GM12878 (cell line): Measurements from ENCODE around the gene TEX10. TPM values are rescaled to one million over a fixed set of nuclear protein-coding genes. Genes with fewer than 3 reads are reported as not detected.

Source experiments
- ATAC-seq: fragments of 200-7000 bp; cut with Tn5 transposase; 3 replicates; pipeline ENCODE4 v1.9.1; 2020; ENCODE audit warnings: mild to moderate bottlenecking, moderate library complexity
- BruUV-seq: library from RNA; stranded (reverse); fragments of 400-500 nt; replicated peaks from 2 replicates; lab custom pipeline; 2021; lab: Mats Ljungman, UMichigan
- CTCF ChIA-PET: fragments of 300-600 bp; sonication (Branson Sonifier 250); formaldehyde crosslinking; extraction: SDS; loops from one replicate; lab custom pipeline; 2021; ENCODE audit warnings: inconsistent platforms; lab: Yijun Ruan, JAX
- POLR2A ChIA-PET: fragments of 350-600 bp; formaldehyde crosslinking; extraction: SDS; loops from one replicate; lab custom pipeline; 2021; ENCODE audit warnings: inconsistent platforms; lab: Charles Lee
- RAD21 ChIA-PET: fragments of 300-600 bp; sonication (Branson Sonifier 250); formaldehyde crosslinking; loops from one replicate; lab custom pipeline; 2023; ENCODE audit warnings: antibody characterized with exemption; ENCODE audit not compliant: unreplicated experiment; lab: Charles Lee
- SMC1A ChIA-PET: fragments of 300-600 bp; sonication (Branson Sonifier 250); formaldehyde crosslinking; loops from one replicate; lab custom pipeline; 2023; ENCODE audit not compliant: unreplicated experiment, uncharacterized antibody; lab: Charles Lee
- DNase-seq: peaks from one replicate; pipeline ENCODE4 v3.0.0-alpha.2; 2011; ENCODE audit warnings: low read depth, low spot score
- FAIRE-seq: peaks from 3 replicates; lab custom pipeline; 2011; peaks lifted over from hg19 to GRCh38; lab: Jason Lieb, UNC
- H2AFZ ChIP-seq: 2 replicates; pipeline ENCODE4 v1.6.0; 2011; ENCODE audit warnings: low read depth, low read length, control low read depth; ENCODE audit not compliant: control insufficient read depth
- H3K27ac ChIP-seq: 2 replicates; pipeline ENCODE4 v1.5.1; 2011; ENCODE audit warnings: control low read depth; ENCODE audit not compliant: control insufficient read depth, insufficient read depth
- H3K27me3 ChIP-seq, 2 experiments: replicated peaks in 1 of 2; 2 replicates each; pipeline versions ENCODE4 v1.6.0 to v1.6.1; 2011; ENCODE audit warnings: low read length in 1 of 2; ENCODE audit not compliant: control insufficient read depth in 2 of 2, insufficient read depth in 2 of 2
- H3K36me3 ChIP-seq, 2 experiments: 2 replicates each; pipeline ENCODE4 v1.5.1; 2011; ENCODE audit warnings: low read length in 1 of 2; ENCODE audit not compliant: control insufficient read depth in 2 of 2, insufficient read depth in 2 of 2
- H3K4me1 ChIP-seq: 2 replicates; pipeline ENCODE4 v1.6.1; 2011; ENCODE audit warnings: mild to moderate bottlenecking, low read length, moderate library complexity, mixed read lengths; ENCODE audit not compliant: control insufficient read depth, insufficient read depth
- H3K4me2 ChIP-seq: 2 replicates; pipeline ENCODE4 v1.6.0; 2011; ENCODE audit warnings: control low read depth; ENCODE audit not compliant: control insufficient read depth, insufficient read depth
- H3K4me3 ChIP-seq: fragments of 200-600 bp; sonication (generic); 2 replicates; pipeline ENCODE4 v1.5.1; 2016
- H3K79me2 ChIP-seq: 2 replicates; pipeline ENCODE4 v1.6.0; 2011; ENCODE audit warnings: low read length; ENCODE audit not compliant: control insufficient read depth, insufficient read depth
- H3K9ac ChIP-seq: 2 replicates; pipeline ENCODE4 v1.8.0; 2011; ENCODE audit warnings: low read length, control low read depth, mixed read lengths; ENCODE audit not compliant: control insufficient read depth, insufficient read depth
- H3K9me3 ChIP-seq: replicated peaks from 3 replicates; pipeline ENCODE4 v1.5.1; 2011; ENCODE audit warnings: mild to moderate bottlenecking, low read length; ENCODE audit not compliant: control insufficient read depth, insufficient read depth
- H4K20me1 ChIP-seq: 2 replicates; pipeline ENCODE4 v1.6.0; 2011; ENCODE audit not compliant: control insufficient read depth, insufficient read depth
- CBX3 ChIP-seq: fragments of 200-600 bp; sonication (generic); IDR thresholded peaks from 2 replicates; pipeline ENCODE4 v1.6.1; 2016; ENCODE audit warnings: low read depth, borderline replicate concordance
- MTA3 ChIP-seq: IDR thresholded peaks from 2 replicates; pipeline ENCODE4 v1.6.1; 2012; ENCODE audit warnings: low read length, inconsistent platforms, borderline replicate concordance
- MYB ChIP-seq: fragments of 150-350 bp; IDR thresholded peaks from 2 replicates; pipeline ENCODE4 v1.6.1; 2014; ENCODE audit warnings: mild to moderate bottlenecking, low read depth, low read length, borderline replicate concordance
- RELA ChIP-seq: fragments of 450-650 bp; IDR thresholded peaks from 2 replicates; pipeline ENCODE4 v1.8.0; 2014; ENCODE audit warnings: borderline replicate concordance; ENCODE audit not compliant: partially characterized antibody
- ZZZ3 ChIP-seq: IDR thresholded peaks from 2 replicates; pipeline ENCODE4 v1.6.1; 2011; ENCODE audit warnings: low read depth; ENCODE audit not compliant: control insufficient read depth, insufficient read length
- WGBS: methylation state at CpG from one replicate; pipeline ENCODE4 v1.1.6; 2016; ENCODE audit warnings: low lambda C conversion rate; ENCODE audit not compliant: insufficient replicate concordance, insufficient coverage; ENCODE audit errors: missing lambda C conversion rate; 5-methylcytosine and 5-hydroxymethylcytosine counted together
- in situ Hi-C: fragments of 300-500 bp; cut with MboI; formaldehyde crosslinking; loops from 9 replicates; pipeline ENCODE4 v1.14.3; 2018; ENCODE audit warnings: mixed read lengths
- intact Hi-C: fragments of 100-400 bp; cut with micrococcal nuclease; formaldehyde crosslinking; loops from one replicate; pipeline ENCODE4 v1.14.2; 2022; ENCODE audit not compliant: unreplicated experiment
- polyA plus RNA-seq, 11 experiments: library from polyadenylated mRNA; depleted of rRNA in 4 of 11; unstranded in 6 of 11; stranded (reverse) in 5 of 11; fragments of >200 nt; fragmentation: Nextera tagmentation in 4 of 11; fragmentation: Illumina TruSeq in 1 of 11; extraction: Ambion mirVana in 4 of 11; extraction: Trizol in 1 of 11; gene quantifications; 1 replicate in 1 of 11; 2 replicates in 10 of 11; pipeline versions ENCODE4 v1.2.1 to v1.2.3, GENCODE V29; 2011 to 2016; ENCODE audit warnings: inconsistent platforms in 2 of 11, missing spikeins in 2 of 11, low read depth in 1 of 11
- total RNA-seq, 4 experiments: library from RNA; depleted of rRNA in 3 of 4; stranded (reverse); fragments of >200 nt in 3 of 4; fragmentation: Illumina TruSeq in 1 of 4; extraction: Trizol in 1 of 4; gene quantifications; 2 replicates each; pipeline versions ENCODE4 v1.2.1 to v1.2.3, GENCODE V29; 2013 to 2021
- TF ChIP-seq, protein P1 (sequence below): IDR thresholded peaks from 2 replicates; pipeline ENCODE4 v1.6.1; 2012; ENCODE audit warnings: low read depth, low read length, improper control_type of control experiment
- TF ChIP-seq, protein P2 (sequence below): fragments of 450-650 bp; IDR thresholded peaks from 2 replicates; pipeline ENCODE4 v1.6.1; 2014; ENCODE audit warnings: mild to moderate bottlenecking
- TF ChIP-seq, protein P3 (sequence below): IDR thresholded peaks from 2 replicates; pipeline ENCODE4 v1.6.1; 2012; ENCODE audit warnings: improper control_type of control experiment, low read depth, low read length; ENCODE audit not compliant: insufficient replicate concordance

TEX10 gene
- total and polyA plus RNA-seq, 10 of the 15 experiments (the other 5 are each of a cell fraction or from before 2014, with no cell fraction given) = 17.4 to 46.6 (median 36.2) TPM

DNA sequence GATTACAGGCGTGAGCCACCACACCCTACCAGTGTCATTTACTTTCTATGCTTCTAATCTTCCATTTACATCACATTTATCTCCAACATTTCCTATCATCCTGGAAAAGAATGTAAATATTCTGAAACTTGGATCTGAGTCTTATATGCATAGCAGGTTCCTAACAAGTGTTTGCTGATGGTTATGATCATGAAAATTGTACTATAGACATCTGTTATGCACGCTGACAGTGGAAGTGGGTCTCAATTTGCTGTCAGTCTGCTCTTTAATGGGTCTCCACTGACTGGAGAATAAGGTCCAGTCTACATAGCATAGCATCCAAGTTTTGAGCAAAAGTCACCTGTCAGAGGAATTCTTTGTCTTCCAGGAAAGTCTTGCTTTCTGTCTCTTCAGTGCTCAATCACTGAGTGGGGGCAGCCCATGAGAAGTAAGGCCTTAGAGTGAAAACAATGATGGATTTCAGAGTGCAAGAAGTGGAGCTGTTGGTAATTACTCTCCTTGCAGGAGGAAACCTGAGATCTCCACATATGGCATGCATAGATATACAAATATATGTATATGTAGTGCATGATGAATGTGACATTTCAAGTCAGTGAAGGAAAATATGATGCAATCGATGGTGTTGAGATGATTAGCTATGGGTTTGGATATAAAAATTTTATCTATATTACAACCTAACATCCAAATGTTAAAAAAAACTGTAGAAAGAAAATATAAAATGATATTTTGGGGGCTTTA lies 45.0 kb upstream of the TEX10 start:
- intact Hi-C loops = no loop called here
- ChIA-PET CTCF (interaction anchor here (0.7 to 1.1 kb wide), 2 partner anchors 13 to 40 kb away, joined by 3 read pairs; no protein-coding TSS in a partner anchor), SMC1A (interaction anchor here (1.6 kb wide), 2 partner anchors 9 to 11 kb away, joined by 4 to 7 read pairs; no protein-coding TSS in a partner anchor), POLR2A (no interaction called here), RAD21 (no interaction called here)
- DNase-seq = no peak
- 44% methylated on average over 3 of the region's 3 CpGs for WGBS
- FAIRE-seq = no peak
- no peaks in the 10 kb centered on the region for H3K4me1 ChIP-seq
- in situ Hi-C loops = no loop called here
- no peak overlapping the region for H3K9ac ChIP-seq
- ATAC-seq = no peak
- peaks cover 0 to under 1% of the 10 kb centered on the region in 2 experiments; a peak in 1 of 4 replicates for H3K27me3 ChIP-seq
- no peak overlapping the region for H3K27ac ChIP-seq
- H3K9me3 ChIP-seq = no peaks in the 10 kb centered on the region
- no peak overlapping the region for H3K4me2 ChIP-seq
- H3K79me2 ChIP-seq = no peaks in the 10 kb centered on the region
- TF ChIP-seq ZZZ3 (no peak), MTA3 (no peak), CBX3 (no peak)
- TF ChIP-seq, protein P1, sequence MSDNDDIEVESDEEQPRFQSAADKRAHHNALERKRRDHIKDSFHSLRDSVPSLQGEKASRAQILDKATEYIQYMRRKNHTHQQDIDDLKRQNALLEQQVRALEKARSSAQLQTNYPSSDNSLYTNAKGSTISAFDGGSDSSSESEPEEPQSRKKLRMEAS = no peak
- no peaks in the 10 kb centered on the region for H4K20me1 ChIP-seq
- no peaks in the 10 kb centered on the region for H3K36me3 ChIP-seq
- no peak overlapping the region for H3K4me3 ChIP-seq
- no peak overlapping the region for H2AFZ ChIP-seq
- no TSS peak for BruUV-seq

DNA sequence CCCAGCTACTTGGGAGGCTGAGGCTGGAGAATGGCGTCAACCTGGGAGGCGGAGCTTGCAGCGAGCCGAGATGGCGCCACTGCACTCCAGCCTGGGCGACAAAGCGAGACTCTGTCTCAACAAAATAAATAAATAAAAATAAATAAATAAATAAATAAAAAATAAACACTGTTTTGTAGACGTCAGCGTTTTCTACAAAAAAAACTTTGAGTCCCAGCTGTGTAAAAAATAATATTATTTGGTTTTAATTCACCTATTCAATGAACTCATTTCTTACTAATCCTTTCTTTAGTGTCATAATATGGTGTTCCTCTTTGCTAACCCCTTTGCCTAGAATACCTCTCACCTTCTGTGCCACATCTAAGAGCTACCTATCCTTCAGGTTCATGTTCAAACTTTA lies 44.0 kb upstream of the TEX10 start:
- Histone ChIP-seq H3K27me3 (no peaks in the 10 kb centered on the region), H3K36me3 (no peaks in the 10 kb centered on the region), H3K4me2 (no peak overlapping the region), H3K27ac (no peak overlapping the region), H3K9ac (no peak overlapping the region), H2AFZ (no peak overlapping the region), H4K20me1 (no peaks in the 10 kb centered on the region), H3K9me3 (no peaks in the 10 kb centered on the region), H3K79me2 (no peaks in the 10 kb centered on the region), H3K4me1 (no peaks in the 10 kb centered on the region), H3K4me3 (no peak overlapping the region)
- POLR2A ChIA-PET = no interaction called here
- WGBS = 97% methylated on average over 9 of the region's 9 CpGs
- SMC1A ChIA-PET = interaction anchor here (1.6 kb wide), 2 partner anchors 10 kb away, joined by 4 to 7 read pairs; no protein-coding TSS in a partner anchor
- FAIRE-seq (no peak), ATAC-seq (no peak), DNase-seq (no peak)
- BruUV-seq = no TSS peak
- in situ Hi-C loops = no loop called here
- CTCF ChIA-PET = interaction anchor here (0.5 to 1.1 kb wide), 2 partner anchors 40 to 381 kb away, joined by 3 read pairs; no protein-coding TSS in a partner anchor
- RAD21 ChIA-PET = no interaction called here
- intact Hi-C loops = no loop called here
- TF ChIP-seq, protein P2, sequence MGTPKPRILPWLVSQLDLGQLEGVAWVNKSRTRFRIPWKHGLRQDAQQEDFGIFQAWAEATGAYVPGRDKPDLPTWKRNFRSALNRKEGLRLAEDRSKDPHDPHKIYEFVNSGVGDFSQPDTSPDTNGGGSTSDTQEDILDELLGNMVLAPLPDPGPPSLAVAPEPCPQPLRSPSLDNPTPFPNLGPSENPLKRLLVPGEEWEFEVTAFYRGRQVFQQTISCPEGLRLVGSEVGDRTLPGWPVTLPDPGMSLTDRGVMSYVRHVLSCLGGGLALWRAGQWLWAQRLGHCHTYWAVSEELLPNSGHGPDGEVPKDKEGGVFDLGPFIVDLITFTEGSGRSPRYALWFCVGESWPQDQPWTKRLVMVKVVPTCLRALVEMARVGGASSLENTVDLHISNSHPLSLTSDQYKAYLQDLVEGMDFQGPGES = no peak
- TF ChIP-seq, protein P3, sequence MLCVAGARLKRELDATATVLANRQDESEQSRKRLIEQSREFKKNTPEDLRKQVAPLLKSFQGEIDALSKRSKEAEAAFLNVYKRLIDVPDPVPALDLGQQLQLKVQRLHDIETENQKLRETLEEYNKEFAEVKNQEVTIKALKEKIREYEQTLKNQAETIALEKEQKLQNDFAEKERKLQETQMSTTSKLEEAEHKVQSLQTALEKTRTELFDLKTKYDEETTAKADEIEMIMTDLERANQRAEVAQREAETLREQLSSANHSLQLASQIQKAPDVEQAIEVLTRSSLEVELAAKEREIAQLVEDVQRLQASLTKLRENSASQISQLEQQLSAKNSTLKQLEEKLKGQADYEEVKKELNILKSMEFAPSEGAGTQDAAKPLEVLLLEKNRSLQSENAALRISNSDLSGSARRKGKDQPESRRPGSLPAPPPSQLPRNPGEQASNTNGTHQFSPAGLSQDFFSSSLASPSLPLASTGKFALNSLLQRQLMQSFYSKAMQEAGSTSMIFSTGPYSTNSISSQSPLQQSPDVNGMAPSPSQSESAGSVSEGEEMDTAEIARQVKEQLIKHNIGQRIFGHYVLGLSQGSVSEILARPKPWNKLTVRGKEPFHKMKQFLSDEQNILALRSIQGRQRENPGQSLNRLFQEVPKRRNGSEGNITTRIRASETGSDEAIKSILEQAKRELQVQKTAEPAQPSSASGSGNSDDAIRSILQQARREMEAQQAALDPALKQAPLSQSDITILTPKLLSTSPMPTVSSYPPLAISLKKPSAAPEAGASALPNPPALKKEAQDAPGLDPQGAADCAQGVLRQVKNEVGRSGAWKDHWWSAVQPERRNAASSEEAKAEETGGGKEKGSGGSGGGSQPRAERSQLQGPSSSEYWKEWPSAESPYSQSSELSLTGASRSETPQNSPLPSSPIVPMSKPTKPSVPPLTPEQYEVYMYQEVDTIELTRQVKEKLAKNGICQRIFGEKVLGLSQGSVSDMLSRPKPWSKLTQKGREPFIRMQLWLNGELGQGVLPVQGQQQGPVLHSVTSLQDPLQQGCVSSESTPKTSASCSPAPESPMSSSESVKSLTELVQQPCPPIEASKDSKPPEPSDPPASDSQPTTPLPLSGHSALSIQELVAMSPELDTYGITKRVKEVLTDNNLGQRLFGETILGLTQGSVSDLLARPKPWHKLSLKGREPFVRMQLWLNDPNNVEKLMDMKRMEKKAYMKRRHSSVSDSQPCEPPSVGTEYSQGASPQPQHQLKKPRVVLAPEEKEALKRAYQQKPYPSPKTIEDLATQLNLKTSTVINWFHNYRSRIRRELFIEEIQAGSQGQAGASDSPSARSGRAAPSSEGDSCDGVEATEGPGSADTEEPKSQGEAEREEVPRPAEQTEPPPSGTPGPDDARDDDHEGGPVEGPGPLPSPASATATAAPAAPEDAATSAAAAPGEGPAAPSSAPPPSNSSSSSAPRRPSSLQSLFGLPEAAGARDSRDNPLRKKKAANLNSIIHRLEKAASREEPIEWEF = no peak
- no peak for TF ChIP-seq RELA
- no peak for TF ChIP-seq MYB
